HTERT RPE-1 (cell line): ENCODE measurements around the gene ABCB11.
"Not testable (repeated sequence)": the region's sequence is repeated elsewhere in the genome, so short reads cannot be mapped to it uniquely, and the experiment has no call there.

Source experiments
- in situ Hi-C: fragments of 300-500 bp; cut with MboI; formaldehyde crosslinking; loops from 4 replicates; pipeline ENCODE4 v1.14.3; 2020; ENCODE audit warnings: low sequenced_read_pairs

ABCB11 gene

DNA sequence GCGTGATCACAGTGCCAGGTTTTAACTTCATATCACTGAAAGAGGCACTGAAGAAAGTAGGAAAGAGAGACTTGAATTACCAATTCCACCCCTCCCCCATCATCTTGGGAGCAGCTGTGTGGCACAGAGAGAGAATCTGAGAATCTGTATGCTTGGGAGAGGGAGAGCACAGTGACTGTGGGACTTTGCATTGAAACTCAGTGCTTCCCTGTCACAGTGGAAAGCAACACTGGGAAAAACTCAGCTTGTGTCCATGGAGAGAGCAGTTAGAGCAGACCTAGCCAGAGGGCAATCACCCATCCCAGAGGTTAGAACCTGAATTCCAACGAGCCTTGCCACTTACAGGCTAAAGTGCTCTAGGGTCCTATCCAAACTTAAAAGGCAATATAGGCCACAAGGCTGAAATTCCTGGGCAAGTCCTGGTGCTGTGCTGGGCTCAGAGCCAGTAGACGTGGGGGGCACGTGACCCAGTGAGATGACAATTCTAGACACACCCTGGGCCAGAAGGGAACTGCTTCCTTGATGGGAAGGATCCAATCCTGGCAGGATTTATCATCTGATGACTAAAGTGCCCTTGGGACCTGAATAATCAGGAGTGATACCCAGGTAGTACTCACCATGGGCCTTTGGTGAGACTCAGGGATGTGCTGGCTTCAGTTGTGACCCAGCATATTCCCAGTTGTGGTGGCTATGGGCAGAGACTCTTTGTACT, 15.5 kb upstream of the ABCB11 start:
- in situ Hi-C loops, result no loop called here

DNA sequence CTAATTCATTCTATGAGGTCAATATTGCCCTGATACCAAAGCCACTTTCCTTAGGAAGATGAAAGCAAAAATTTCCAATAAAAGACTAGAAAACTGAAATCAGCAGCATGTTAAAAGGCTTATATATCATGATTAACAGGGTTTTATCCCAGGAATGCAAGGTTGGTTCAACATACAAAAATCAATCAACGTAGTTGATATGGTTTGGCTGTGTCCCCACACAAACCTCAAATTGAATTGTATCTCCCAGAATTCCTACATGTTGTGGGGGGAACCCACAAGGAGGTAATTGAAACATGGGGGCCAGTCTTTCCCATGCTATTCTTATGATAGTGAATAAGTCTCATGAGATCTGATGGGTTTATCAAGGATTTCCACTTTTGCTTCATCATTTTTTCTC, 11.7 kb upstream of the ABCB11 start:
- in situ Hi-C loops, result no loop called here

DNA sequence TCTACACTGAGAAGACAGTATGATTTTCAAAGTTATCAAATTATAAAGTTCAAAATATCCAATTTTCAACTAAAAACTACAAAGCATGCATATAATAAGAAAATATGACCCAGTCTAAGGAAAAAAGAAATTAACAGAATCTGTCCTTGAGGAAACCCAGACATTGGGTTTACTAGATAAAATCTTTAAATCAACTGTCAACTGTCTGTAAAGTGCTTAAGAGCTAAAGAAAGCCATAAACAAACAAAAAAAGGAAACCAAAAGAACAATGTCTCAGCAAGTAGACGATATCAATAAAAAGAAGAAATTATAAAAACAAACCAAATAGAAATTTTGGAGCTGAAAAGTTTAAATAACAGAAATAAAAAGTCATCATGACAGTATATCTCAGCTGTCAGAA, 10.5 kb upstream of the ABCB11 start:
- in situ Hi-C loops, result no loop called here

DNA sequence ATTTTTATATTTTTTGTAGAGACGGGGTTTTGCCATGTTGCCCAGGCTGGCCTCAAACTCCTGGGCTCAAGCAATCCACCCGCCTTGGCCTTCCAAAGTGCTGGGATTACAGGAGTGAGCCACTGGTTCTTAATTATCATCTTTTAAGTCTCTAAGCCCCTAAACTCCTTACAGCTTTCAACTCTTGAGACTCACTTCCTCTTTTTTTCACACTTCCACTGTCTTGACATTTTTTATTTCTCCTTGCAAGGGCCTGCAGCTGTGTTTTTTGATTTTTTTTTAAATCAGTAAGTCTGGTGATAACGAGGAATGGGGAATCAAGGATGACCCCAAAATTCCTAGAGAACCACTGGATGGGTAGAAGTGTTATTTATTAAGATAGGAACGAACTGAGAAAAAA, 8.6 kb upstream of the ABCB11 start:
- in situ Hi-C loops, result no loop called here

DNA sequence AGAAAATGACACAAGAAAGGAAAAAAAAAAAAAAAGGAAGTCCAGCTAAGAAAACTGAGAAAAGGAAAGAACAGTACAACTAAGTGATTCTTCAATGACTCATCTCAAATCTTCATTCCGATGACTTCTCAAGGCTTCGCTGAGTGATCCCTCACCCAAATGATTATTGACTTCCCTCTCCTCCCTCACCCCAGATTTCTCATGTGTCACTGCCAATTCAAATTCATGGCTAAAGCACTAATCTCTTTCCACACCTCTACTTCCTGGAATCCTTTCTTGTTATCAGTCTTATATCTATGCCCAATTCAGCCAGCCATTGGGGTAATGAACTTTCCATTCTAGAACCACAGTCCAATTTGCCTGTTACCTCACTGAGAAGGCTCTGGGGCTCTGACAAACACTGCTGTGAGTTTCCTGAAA, 7.2 kb upstream of the ABCB11 start:
- in situ Hi-C loops, result no loop called here

DNA sequence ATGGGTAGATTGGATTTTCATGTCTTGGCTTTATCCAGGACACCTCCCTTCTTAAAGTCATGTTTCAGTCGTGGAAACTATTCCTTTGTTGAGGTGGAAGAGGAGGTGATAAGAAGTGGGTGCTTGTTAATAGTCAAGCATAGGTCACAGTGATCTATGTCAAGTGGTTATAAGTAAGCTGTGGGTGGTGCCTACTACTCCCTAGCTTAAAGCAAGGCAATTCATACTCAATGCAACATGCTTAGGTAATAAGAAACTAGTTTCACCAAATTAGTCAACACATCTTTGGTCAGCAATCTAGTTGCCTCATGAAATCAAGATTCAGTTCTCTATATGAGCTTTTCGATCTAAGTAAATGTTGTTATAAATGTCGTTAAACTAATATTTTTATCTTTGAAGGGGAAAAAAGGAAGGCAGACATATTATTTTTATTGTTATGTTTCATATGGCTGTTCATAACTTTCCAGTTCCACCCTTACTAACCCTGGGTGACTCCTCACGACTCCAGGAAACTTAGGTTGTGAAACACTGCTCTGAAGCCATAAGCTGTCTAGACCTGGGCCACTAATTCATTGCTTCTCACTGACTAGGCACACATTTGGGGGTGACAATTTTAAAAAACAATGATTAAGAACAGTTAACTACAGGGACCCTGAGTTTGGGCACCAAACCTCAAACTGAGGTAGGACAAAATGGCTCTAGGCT, 5.8 kb upstream of the ABCB11 start:
- in situ Hi-C loops, result no loop called here

DNA sequence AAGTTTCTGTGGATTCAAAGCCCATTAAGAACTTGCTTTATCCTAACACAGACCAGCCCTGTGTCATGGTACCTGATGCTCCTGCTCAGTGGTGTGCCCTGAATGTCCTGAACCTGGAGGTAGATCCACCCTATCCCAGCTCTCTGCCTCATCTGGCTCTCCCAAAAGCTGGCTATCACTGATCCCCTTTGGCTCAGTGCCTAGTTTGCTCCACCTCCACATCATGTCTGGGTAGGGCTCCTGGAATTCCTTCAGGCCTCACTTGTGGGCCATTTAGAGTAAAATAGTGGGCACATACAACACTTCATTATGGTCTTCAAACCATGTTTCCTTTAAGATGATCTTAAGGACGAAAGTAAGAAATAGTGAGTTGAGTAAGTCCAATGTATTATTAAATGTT, 4.8 kb upstream of the ABCB11 start:
- in situ Hi-C loops, result no loop called here

DNA sequence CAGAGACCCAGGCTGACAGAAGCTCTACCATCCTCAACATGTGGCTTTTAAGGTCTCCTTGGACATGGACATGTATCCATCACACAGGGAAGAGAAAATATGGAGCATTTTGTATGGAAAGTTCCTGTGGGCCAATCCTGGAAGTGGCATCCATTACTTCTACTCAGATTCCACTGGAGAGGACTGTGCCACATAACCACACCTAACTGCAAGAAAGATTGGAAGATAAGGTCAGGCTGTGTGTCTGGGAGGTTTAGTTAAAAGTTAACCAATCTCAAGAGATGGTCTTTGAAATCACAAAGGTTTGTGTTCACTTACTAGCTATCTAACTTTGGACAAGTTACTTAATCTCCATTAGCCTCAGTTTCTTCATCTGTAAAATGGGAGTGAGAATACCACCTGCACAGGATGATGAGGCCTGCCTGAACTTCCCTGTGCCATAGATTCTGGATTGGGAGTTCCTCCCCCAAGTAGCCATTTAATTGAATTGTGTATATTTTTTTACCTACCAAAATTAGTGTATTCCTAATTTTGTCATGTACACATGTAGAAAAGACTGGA, 3.9 kb upstream of the ABCB11 start:
- in situ Hi-C loops, result no loop called here

DNA sequence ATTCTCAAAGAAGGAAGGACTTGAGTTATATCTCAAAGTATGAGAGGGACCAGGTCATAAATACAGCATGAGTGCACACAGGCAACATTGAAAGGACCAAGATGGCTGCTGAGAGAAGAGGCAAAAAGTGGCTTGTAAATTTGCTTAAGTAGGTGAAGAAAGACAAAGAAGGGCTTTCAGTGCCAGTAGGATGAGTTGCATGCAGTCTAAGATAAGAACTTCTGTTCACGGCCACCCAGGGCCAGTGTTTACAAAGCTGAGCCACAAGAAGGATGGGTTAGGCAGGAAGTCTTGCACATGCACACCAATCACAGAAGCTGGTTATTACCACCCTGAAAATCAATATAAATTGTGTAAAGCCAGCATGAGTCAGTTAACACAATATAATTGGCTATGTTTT, 3.1 kb upstream of the ABCB11 start:
- in situ Hi-C loops, result no loop called here

DNA sequence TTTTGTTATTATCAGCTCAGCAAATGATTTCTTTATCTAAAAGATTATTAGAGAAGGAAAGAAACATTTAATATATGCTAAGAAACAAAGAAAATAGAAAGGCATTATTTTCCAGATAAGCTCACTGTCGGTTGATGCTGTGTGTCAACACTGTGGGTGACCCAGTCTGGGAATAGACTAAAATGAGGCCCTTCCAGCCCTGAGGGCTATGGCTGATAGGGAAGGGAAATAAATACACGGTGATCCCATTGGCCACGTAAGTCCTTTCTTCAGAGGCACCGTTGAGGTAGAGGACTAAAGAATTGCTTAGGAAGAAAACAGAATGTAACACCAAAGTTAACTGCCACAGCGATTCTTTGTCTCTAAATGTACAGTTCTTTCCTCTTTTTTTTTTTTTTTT, 1.8 kb downstream of the ABCB11 start:
- in situ Hi-C loops, result no loop called here

DNA sequence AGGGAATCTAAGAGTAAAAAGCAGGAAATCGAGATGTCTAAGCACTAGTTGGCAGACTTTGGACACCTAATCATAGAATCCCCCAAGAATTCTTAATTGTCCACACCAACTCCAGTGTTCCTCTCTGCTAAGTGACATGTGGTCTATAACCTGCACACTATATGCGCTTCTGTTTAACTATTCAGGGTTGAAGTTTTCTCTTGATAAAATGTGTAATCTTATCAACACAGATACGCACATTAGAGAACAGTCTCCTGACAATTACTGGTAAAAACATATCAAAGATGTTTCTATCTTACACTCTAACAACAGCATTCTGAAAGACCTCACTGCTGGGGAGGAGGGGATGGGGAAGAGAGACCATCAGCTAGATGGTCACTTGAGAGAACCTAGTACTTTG, 3.9 kb downstream of the ABCB11 start:
- in situ Hi-C loops, result no loop called here

DNA sequence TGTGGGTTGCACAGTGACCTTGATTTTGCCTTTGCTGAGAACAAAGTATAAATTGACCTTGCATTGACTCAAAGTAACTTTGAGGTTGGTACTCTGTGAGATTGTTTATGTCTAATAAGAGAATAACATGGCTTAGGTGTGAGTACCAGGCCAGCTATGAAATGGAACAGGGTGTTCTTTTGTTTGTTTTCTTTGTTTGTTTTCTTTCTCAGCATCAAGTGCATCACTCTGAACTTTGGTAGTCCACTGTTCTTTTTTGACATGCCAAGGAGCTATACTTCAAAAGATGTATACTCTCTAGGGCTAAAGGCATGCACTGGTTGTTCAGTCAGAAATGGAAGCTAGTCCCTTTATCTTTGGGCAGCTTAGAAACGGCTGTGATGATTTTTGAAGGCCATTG, 5.1 kb downstream of the ABCB11 start:
- in situ Hi-C loops, result no loop called here

DNA sequence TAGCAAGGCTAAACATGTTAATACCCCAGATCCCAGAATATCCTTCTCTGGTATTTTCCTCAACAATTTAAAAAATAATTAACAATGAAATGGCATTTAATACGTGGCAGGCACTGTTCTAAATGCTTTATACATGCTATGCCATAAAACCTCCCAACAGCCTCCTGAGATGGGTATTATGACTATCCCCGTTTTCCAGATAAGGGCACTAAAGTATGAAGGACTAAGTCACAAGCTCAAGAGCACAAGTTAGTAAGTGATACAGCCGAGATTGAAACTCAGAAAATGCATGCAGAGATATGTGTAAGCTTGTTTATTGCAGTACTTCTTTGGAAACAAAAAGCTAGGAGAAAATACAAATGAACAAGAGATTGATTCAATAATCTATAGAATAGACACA, 8.0 kb downstream of the ABCB11 start:
- in situ Hi-C loops, result no loop called here

DNA sequence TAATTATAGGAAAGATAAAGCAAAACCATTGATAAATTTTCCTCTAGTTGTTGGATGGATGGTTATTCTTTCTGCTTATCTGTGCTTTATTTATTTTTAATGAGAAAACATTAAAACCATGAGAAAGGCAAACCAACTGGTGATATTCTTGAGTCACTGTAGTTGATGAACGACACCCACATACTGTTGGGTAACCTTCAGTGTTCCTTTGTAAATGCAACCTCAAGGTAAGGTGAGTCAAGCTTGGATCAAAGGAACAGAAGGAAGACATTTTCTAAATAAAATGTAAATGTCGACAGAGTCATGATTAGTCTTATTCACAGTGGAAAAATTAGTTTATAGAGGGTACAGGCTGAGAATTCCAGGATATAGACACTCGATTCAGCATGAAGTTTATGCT, 12.7 kb downstream of the ABCB11 start:
- in situ Hi-C loops, result no loop called here

DNA sequence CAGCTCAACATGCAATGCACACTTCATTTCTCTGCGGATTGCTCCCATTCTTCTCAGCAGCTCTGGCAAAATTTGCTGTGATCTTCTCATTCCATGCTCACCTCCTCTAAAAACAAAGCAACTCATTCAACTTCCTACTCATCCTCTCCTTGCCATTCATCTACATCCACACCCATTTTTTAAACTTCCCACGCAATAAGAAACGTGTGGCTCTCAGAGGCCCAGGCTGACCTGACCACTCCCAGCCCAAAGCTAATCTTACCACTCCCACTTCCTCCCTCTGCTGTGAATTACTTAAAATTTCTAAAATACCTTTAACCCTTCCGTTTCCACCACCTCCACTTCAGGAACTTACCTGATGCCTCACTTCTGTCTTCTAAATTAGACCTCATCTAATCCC, 15.2 kb downstream of the ABCB11 start:
- in situ Hi-C loops, result no loop called here

DNA sequence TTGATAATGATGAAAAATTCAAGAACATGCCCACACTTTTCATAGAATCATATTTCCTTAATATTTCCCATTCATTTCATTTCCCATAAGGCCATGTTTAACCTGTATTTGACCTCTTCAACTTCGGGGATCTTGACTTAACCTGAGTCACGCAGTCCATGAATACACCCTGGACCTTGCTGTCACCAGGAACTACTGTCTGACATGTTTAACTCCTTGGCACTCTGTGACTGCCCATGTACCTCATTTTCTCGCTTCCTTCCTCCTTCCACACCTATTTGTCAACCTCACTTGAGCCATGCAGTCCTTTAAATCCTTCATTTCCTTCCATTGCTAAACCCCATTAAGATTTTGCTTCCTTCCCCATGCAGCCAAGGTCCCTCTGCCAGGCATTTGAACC, 16.3 kb downstream of the ABCB11 start:
- in situ Hi-C loops, result no loop called here

DNA sequence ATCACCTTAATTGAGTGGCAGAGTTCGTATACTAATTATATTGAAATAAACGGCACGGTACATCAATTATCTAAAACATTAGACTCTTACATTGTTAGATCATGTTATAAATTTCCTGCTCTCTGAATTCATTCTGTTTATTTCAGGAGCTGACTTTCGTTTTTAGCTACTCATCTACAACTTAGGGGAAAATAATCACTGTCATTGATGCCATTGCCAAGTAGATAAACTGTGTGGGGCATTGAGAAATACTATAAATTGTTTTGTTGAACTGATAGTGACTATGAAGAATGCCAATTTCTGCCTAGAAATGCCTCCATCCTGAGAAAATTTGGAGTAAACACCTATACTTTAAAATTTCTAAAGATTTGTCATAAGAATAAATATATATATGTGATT, 17.5 kb downstream of the ABCB11 start:
- in situ Hi-C loops, result no loop called here

DNA sequence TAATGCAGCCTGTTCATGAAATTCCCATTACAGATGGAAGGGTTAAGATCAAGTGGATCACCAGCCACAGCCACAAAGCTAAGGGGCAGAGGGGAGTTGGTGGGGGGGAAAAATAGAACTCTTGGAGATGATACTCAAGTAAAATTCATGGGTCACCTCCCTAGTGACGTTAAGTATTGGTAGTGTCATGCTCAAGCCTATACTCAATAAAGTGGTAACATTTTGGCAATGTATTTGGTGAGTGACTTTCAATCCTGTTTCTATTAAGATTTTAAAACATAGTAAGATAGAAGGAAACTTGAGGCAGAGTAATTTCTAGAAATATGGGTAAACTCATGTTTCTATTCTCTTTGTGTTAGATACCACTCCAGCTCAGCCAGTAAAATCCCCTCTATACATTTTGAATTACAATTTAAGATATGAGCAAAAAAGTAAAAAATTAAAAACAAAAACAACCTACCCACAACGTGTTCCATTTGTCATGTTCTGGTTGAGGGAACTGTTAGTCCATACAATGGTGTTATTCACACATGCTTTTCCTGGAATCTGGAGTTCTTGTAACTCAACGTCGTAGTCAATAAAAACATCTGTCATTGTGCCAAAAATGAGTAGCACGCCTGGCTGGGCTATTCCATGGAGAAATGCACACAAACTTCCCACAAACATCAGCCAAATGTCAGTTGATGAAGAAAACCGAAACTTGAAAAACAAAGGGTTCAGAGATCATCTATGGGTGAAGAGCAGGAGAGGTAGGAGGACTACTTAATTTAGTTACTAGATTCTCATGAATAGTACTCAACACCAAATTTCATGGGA, 18.1 kb downstream of the ABCB11 start:
- in situ Hi-C loops, result no loop called here

DNA sequence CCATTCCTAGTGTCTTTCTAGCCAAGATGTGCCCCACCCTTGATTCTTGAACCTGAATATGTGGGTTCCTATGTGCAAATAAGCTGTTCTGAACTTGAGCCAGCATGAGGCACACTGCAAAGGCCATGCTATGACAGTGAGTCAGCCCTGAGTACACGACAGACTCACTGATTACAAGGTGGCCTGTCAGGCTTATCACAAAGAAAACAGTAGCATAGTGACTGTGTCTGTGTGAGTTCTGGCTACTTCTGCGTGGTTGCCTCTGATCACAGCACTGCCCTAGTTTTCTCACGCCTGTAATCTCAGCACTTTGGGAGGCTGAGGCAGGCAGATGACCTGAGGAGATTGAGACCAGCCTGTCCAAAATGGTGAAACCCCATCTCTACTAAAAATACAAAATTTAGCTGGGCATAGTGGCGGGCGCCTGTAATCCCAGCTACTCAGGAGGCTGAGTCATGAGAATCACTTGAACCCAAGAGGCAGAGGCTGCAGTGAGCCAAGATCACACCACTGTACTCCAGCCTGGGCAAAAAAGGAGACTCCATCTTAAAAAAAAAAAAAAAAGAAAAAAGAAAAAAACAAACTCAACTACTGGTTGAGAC, 18.8 kb downstream of the ABCB11 start:
- in situ Hi-C loops, result not testable (repeated sequence)

DNA sequence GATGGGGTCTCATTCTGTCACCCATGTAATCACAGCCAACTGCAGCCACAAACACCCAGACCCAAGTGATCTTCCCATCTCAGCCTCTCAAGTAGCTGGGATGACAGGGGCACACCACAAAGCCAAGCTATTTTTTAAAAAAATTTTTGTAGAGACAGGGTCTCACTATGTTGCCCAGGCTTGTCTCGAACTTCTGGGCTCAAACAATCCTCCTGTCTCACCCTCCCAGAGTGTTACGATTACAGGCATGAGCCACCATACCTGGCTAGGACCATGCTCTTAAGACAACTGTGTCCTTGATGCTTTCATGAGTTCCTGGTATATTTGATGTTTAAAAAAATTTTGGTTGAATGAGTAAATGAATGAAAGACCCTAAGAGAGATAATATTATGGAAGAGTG, 19.4 kb downstream of the ABCB11 start:
- in situ Hi-C loops, result no loop called here
